ENCODE data around the gene CORO1A. TPM values are rescaled to one million over a fixed set of nuclear protein-coding genes. Genes with fewer than 3 reads are reported as not detected.
"Not testable (repeated sequence)": the region's sequence is repeated elsewhere in the genome, so short reads cannot be mapped to it uniquely, and the experiment has no call there.

CORO1A gene
- total and polyA plus RNA-seq, 7 experiments from 2014 or later: 609 to 1,666 (median 882) TPM

- H3K36me3 Mint-ChIP-seq; H3K4me1 Mint-ChIP-seq; H3K4me1 ChIP-seq (ENCODE audit: control insufficient read depth in 2 of 2, insufficient read depth in 2 of 2, low read length in 2 of 2); H3K36me3 ChIP-seq (ENCODE audit: control insufficient read depth in 2 of 3, insufficient read depth in 3 of 3, low read length in 3 of 3); CTCF ChIA-PET; H3K4me3 ChIP-seq (ENCODE audit: low read length); POLR2A ChIA-PET; H3K9me3 Mint-ChIP-seq; H3K4me3 Mint-ChIP-seq; intact Hi-C loops (cut with micrococcal nuclease); DNase-seq; H3K27ac Mint-ChIP-seq; H3K9me3 ChIP-seq (ENCODE audit: control insufficient read depth in 2 of 3, low read length in 3 of 3); H3K27me3 Mint-ChIP-seq; H3K27me3 ChIP-seq (ENCODE audit: control insufficient read depth in 2 of 2, insufficient read depth in 2 of 2, low read length in 2 of 2): not testable (repeated sequence)
- ATAC-seq: peak; percentile 94
- peak within 1 kb of the TSS; percentile 29 for H3K27ac ChIP-seq (ENCODE audit: low read depth, low read length)
Measured at GRCh38 chr16:30193615-30194014, 10.2 kb downstream of the CORO1A start, which contains the start of the genes BOLA2B and SLX1A. TSS of gene BOLA2B (minus strand) at chr16:30193666. CDS start at chr16:30193595, 71 bp downstream. TSS of gene SLX1A (plus strand) at chr16:30193875. CDS start at chr16:30194085, 210 bp downstream.

- H3K4me1 Mint-ChIP-seq; H3K36me3 ChIP-seq (ENCODE audit: control insufficient read depth in 2 of 3, insufficient read depth in 3 of 3, low read length in 3 of 3); H3K4me3 ChIP-seq (ENCODE audit: low read length); H3K36me3 Mint-ChIP-seq; intact Hi-C loops (cut with micrococcal nuclease); H3K27me3 ChIP-seq (ENCODE audit: control insufficient read depth in 2 of 2, insufficient read depth in 2 of 2, low read length in 2 of 2); CTCF ChIA-PET; H3K4me1 ChIP-seq (ENCODE audit: control insufficient read depth in 2 of 2, insufficient read depth in 2 of 2, low read length in 2 of 2); H3K27me3 Mint-ChIP-seq; H3K4me3 Mint-ChIP-seq; POLR2A ChIA-PET; H3K9me3 ChIP-seq (ENCODE audit: control insufficient read depth in 2 of 3, low read length in 3 of 3); H3K27ac Mint-ChIP-seq; H3K9me3 Mint-ChIP-seq: not testable (repeated sequence)
- DNase-seq: peak in 2 of 9 donors; percentile 13 to 18
- ATAC-seq: peak; percentile 83
- peak overlapping the region; percentile 29 for H3K27ac ChIP-seq (ENCODE audit: low read depth, low read length)
Measured at GRCh38 chr16:30194172-30194925, 10.9 kb downstream of the CORO1A start.

GRCh38 chr16:30197001-30197400 is 13.6 kb downstream of the CORO1A start:
- H3K4me1 ChIP-seq (ENCODE audit: control insufficient read depth in 2 of 2, insufficient read depth in 2 of 2, low read length in 2 of 2); POLR2A ChIA-PET; H3K9me3 ChIP-seq (ENCODE audit: control insufficient read depth in 2 of 3, low read length in 3 of 3); ATAC-seq; H3K4me3 ChIP-seq (ENCODE audit: low read length); H3K27me3 ChIP-seq (ENCODE audit: control insufficient read depth in 2 of 2, insufficient read depth in 2 of 2, low read length in 2 of 2); H3K27ac Mint-ChIP-seq; intact Hi-C loops (cut with micrococcal nuclease); H3K36me3 Mint-ChIP-seq; H3K9me3 Mint-ChIP-seq; H3K27ac ChIP-seq (ENCODE audit: low read depth, low read length); H3K36me3 ChIP-seq (ENCODE audit: control insufficient read depth in 2 of 3, insufficient read depth in 3 of 3, low read length in 3 of 3); H3K27me3 Mint-ChIP-seq; H3K4me1 Mint-ChIP-seq; CTCF ChIA-PET; H3K4me3 Mint-ChIP-seq: not testable (repeated sequence)
- peak in 1 of 9 donors; percentile 15 for DNase-seq

- H3K36me3 Mint-ChIP-seq, POLR2A ChIA-PET, ATAC-seq: not testable (repeated sequence)
Measured at GRCh38 chr16:30199049-30199448, 15.6 kb downstream of the CORO1A start, which contains the start of gene SULT1A3. TSS of gene SULT1A3 (plus strand) at chr16:30199255. CDS start at chr16:30200729, 1,474 bp downstream.

GRCh38 chr16:30199608-30200343 is 16.4 kb downstream of the CORO1A start:
- H3K9me3 ChIP-seq (ENCODE audit: control insufficient read depth in 2 of 3, low read length in 3 of 3); H3K36me3 ChIP-seq (ENCODE audit: control insufficient read depth in 2 of 3, insufficient read depth in 3 of 3, low read length in 3 of 3); H3K4me1 Mint-ChIP-seq; H3K4me3 ChIP-seq (ENCODE audit: low read length); intact Hi-C loops (cut with micrococcal nuclease); H3K9me3 Mint-ChIP-seq; CTCF ChIA-PET; POLR2A ChIA-PET; H3K27me3 ChIP-seq (ENCODE audit: control insufficient read depth in 2 of 2, insufficient read depth in 2 of 2, low read length in 2 of 2); H3K36me3 Mint-ChIP-seq; H3K27ac ChIP-seq (ENCODE audit: low read depth, low read length); DNase-seq; H3K4me1 ChIP-seq (ENCODE audit: control insufficient read depth in 2 of 2, insufficient read depth in 2 of 2, low read length in 2 of 2); ATAC-seq; H3K27me3 Mint-ChIP-seq; H3K27ac Mint-ChIP-seq; H3K4me3 Mint-ChIP-seq: not testable (repeated sequence)

More at GRCh38 chr16:30199049-30199448, 15.6 kb downstream of the CORO1A start, which contains the start of gene SULT1A3:
- CTCF ChIA-PET; H3K27ac Mint-ChIP-seq; H3K9me3 ChIP-seq (ENCODE audit: control insufficient read depth in 2 of 3, low read length in 3 of 3); H3K4me1 ChIP-seq (ENCODE audit: control insufficient read depth in 2 of 2, insufficient read depth in 2 of 2, low read length in 2 of 2); intact Hi-C loops (cut with micrococcal nuclease); H3K36me3 ChIP-seq (ENCODE audit: control insufficient read depth in 2 of 3, insufficient read depth in 3 of 3, low read length in 3 of 3); H3K4me3 Mint-ChIP-seq; H3K27me3 ChIP-seq (ENCODE audit: control insufficient read depth in 2 of 2, insufficient read depth in 2 of 2, low read length in 2 of 2); H3K27me3 Mint-ChIP-seq; H3K4me1 Mint-ChIP-seq; H3K9me3 Mint-ChIP-seq; DNase-seq; H3K4me3 ChIP-seq (ENCODE audit: low read length); H3K27ac ChIP-seq (ENCODE audit: low read depth, low read length): not testable (repeated sequence)

GRCh38 chr16:30205541-30206236 is 22.3 kb downstream of the CORO1A start:
- POLR2A ChIA-PET; H3K9me3 Mint-ChIP-seq; H3K27me3 ChIP-seq (ENCODE audit: control insufficient read depth in 2 of 2, insufficient read depth in 2 of 2, low read length in 2 of 2); H3K9me3 ChIP-seq (ENCODE audit: control insufficient read depth in 2 of 3, low read length in 3 of 3); H3K27ac ChIP-seq (ENCODE audit: low read depth, low read length); H3K36me3 Mint-ChIP-seq; H3K4me1 ChIP-seq (ENCODE audit: control insufficient read depth in 2 of 2, insufficient read depth in 2 of 2, low read length in 2 of 2); H3K27me3 Mint-ChIP-seq; H3K27ac Mint-ChIP-seq; CTCF ChIA-PET; H3K4me3 Mint-ChIP-seq; intact Hi-C loops (cut with micrococcal nuclease); H3K4me3 ChIP-seq (ENCODE audit: low read length); H3K4me1 Mint-ChIP-seq; H3K36me3 ChIP-seq (ENCODE audit: control insufficient read depth in 2 of 3, insufficient read depth in 3 of 3, low read length in 3 of 3): not testable (repeated sequence)
- ATAC-seq: peak; percentile 74
- DNase-seq: peak in 4 of 9 donors; percentile 0 to 21 (median 8)
